Fibroblast of skin of left quadriceps (primary cell): ENCODE results near the gene KRTAP5-9.
"Not testable (repeated sequence)": the region's sequence is repeated elsewhere in the genome, so short reads cannot be mapped to it uniquely, and the experiment has no call there.

ENCODE experiments used
- DNase-seq, 2 experiments: peaks; one replicate each; pipeline ENCODE4 v3.0.0-alpha.2; 2013; ENCODE audit warnings: low read depth in 2 of 2

The KRTAP5-9 gene

GRCh38 chr11:71548120-71548519, at the start of gene KRTAP5-9:
KRTAP5-9 (plus strand) TSS chr11:71548420; CDS start chr11:71548658, 238 bp downstream.
- no peak for DNase-seq

DNA sequence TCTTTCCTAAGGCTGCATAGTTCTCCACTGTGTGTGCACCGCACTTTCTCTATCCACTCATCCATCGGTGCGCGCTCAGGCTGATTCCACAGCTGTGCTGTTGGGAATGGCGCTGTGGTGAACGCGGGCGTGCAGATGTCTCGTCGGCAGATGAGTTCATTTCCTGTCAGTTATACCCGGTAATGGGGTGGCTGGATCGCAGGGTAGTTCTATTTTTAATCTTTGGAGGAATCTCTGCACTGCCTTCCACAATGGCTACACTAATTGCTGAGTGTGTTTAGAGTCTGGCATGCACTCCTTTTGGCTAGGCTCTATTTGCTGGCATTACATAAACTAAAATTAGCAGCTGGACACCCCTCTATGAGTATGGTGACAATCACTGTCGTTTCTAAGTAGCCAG, 49.1 kb upstream of the KRTAP5-9 start:
- peak in 1 of 2 experiments; percentile 10 for DNase-seq

DNA sequence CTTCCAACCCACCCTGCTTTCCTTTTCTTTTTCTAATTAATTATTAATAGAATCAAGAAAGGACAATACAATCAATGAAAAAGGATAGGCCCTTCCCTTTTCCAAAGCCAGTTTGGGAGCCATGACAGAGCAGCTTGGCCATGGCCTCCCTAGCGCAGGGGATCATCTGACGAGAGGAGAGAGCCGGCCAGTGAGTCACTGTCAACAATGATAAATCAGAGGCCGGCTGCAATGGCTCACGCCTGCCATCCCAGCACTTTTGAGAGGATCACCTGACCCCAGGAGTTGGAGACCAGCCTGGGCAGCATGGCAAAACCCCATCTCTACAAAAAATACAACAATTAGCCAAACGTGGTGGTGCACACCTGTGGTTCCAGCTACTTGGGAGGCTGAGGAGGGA, 48.7 kb upstream of the KRTAP5-9 start:
- DNase-seq: no peak

DNA sequence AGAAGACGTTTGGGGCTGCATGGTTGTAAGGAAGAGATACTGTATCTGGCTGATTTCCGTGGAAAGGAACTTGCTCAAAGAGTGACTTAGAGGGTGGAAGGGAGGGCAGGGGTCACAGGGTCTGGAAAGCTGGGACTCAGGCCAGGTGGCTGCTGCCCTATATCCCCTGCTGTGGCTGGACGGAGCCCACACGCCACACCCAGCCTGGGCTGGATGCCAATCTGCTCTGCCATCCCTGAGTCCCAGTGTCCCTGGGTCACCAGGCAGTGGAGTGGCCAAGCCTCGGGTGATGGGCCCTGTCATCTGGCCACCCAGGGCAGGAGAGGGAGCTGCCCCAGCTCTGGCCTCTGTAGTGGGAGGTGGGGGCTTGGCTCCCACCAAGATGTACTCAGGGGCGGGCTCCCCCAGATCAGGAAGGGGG, 47.6 kb upstream of the KRTAP5-9 start:
- DNase-seq: no peak

- DNase-seq: no peak
Measured at GRCh38 chr11:71501071-71501985, 46.9 kb upstream of the KRTAP5-9 start.

- no peak for DNase-seq
Measured at GRCh38 chr11:71502026-71502425, 46.2 kb upstream of the KRTAP5-9 start.

DNA sequence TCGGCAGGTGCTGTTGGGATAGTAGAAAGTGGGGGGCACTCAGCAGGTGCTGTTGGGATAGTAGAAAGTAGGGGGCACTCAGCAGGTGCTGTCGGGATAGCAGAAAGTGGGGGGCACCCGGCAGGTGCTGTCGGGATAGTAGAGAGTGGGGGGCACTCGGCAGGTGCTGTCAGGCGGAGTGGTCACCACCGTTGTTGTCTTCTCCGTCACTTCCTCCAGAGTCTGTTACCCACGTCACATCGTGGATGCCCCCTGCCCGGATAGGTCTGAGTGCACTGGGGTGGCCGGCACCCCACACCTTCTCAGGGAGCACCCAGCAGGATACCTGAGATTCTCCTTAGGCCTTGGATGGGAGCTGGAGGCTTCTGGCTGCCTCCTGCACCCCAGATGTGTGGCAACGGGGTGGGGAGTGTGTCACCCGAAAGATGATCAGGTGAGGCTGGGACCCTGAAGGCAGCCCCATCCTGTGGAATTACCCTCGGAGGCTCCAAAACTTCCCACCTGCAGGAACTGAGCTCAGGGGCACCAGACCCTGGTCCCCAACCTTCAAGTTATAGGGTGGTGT, 45.3 kb upstream of the KRTAP5-9 start:
- DNase-seq: no peak

GRCh38 chr11:71504531-71504930, 43.7 kb upstream of the KRTAP5-9 start:
- no peak for DNase-seq

- DNase-seq: no peak
Measured at GRCh38 chr11:71505001-71505400, 43.2 kb upstream of the KRTAP5-9 start.

DNA sequence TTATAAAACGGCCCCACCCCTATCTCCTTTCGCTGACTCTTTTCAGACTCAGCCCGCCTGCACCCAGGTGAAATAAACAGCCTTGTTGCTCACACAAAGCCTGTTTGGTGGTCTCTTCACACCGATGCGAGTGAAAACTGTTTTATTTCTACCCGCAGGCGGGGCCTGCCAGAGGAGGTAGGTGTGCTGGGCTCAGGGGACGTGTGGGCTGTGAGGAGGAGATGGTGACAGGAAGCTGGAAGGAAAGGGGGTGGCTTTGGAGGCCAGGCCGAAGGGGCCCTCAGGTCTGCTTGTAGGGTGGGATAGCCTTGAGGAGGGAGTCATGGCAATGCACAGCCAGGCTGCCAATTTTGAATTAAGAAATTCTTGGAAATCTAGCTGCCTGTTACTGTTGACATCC, 42.4 kb upstream of the KRTAP5-9 start:
- DNase-seq: no peak

GRCh38 chr11:71507102-71507501, 41.1 kb upstream of the KRTAP5-9 start:
- no peak for DNase-seq

DNA sequence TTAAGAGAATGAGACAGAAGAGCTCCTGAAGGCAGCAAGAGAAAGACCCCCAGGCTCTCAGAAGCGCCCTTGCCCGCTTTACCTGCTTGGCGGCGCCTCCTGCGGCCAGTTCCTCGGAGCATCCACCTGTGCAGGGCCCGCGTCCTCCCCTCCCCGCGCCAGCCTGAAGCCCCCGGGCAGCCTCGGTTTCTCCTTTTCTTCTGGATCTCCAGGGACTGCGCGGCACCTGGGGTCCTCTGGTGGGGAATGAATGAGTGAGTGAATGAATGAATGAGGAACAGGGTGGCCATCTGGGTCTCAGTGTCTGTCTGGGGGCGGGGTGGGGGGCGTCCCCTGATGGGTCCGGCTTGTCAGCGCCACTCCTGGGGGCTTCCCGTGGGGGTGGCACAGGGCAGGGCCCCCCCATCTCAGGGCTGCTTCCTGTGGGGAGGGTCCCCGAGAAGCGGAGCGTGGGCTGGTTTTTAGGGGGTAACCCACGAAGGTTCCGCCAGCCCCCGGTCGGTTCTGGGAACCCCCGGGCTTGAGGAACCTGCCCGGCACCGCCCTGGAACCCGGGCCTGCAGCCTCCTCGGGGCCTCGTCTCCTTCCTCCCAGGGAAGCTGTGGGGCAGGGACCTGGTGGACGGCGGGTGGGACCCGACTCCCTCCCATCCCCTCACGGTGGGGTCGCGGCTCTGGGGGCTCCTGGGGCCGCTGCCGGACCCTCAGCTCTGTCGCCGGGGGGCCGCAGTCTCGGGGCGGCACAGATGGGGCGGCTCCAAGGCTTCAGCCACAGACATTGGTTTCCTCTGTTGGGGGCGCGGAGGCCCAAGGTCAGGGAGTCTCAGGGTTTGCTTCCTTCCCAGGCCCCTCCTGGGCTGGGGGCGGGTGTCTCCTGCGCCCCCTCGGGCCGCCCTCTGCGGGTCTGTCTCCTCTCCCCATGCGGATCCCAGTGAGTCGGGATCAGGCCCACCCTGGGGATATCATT, 29.4 kb upstream of the KRTAP5-9 start:
- DNase-seq: no peak

- DNase-seq: no peak
Measured at GRCh38 chr11:71519546-71519945, 28.7 kb upstream of the KRTAP5-9 start.

DNA sequence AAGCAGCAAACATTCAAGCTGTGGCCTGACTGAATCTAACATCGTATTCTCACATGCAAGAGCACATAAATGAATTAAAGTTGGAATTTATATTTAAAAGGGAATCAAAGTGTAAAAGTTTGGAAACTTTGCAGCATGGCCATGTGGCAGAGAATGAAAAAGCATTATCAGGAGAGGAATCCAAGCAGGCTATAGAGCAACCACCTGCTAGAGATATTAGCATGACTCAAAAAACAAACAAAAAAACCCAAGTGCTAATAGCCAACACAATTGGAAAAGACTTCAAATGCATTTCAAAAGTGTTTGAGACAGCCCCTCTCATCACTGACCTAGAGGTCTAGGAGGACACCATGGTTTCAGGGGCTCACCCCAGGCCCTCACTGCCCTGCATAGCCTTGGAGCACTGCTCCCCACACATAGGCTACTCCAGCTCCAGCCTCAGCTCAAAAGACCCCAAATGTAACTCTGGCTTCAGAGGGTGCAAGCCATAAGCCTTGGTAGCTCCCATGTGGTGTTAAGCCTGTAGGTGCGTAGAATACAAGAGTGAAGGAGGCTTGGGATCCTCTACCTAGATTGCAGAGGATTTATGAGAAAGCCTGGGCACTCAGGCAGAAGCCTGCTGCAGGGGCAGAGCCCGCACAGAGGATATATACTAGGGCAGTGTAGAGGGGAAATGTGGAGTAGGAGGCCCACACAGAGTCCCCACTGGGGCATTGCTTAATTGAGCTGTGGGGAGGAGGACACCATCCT, 22.9 kb upstream of the KRTAP5-9 start:
- no peak for DNase-seq

DNA sequence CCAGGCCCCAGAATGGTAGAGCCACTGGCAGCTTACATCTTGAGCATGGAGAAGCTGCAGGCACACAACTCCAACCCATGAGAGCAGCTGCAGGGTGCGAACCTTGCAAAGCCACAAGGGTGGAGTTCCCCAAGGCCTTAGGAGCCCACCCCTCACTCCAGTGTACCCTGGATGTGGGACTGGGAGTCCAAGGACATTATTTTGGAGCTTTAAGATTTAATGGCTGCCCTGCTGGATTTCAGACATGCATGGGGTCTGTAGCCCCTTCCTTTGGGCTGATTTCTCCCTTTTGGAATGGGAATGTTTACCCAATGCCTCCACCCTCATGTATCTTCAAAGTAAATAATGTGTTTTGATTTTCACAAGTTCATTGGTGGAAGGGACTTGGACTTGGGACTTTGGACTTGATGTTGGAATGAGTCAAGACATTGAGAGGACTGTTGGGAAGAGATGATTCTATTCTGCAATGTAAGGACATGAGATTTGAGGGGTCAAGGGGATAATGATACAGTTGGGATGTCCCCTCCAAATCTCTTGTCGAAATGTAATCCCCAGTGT, 22.2 kb upstream of the KRTAP5-9 start:
- DNase-seq: no peak

GRCh38 chr11:71526796-71527575, 21.2 kb upstream of the KRTAP5-9 start, which contains the start of gene KRTAP5-7:
KRTAP5-7 (plus strand) TSS chr11:71527267; CDS start chr11:71527301, 34 bp downstream.
- DNase-seq: not testable (repeated sequence)

GRCh38 chr11:71527576-71528210, 20.5 kb upstream of the KRTAP5-9 start:
- no peak for DNase-seq

- no peak for DNase-seq
Measured at GRCh38 chr11:71530602-71531001, 17.6 kb upstream of the KRTAP5-9 start.

- no peak for DNase-seq
Measured at GRCh38 chr11:71532036-71532610, 16.1 kb upstream of the KRTAP5-9 start.
